Left colon (tissue), 2 donors: Measurements from ENCODE around the gene RAMP3. TPM values are rescaled to one million over a fixed set of nuclear protein-coding genes. Genes with fewer than 3 reads are reported as not detected.
"Not testable (repeated sequence)": the region's sequence is repeated elsewhere in the genome, so short reads cannot be mapped to it uniquely, and the experiment has no call there.

Experiments
- ATAC-seq: fragments of 200-7000 bp; cut with Tn5 transposase; one replicate; pipeline ENCODE4 v1.9.1; 2020; ENCODE audit warnings: mild to moderate bottlenecking, moderate library complexity
- DNase-seq, 2 donors: peaks; one replicate each; pipeline ENCODE4 v3.0.0-alpha.2; 2020
- intact Hi-C, 2 donors: fragments of 100-400 bp; cut with DNase I in 1 of 2; cut with micrococcal nuclease in 1 of 2; formaldehyde crosslinking; loops; one replicate each; pipeline versions ENCODE4 v1.11.2 to v1.14.0; 2022; cut with DNase I, micrococcal nuclease
- long read RNA-seq: library from polyadenylated mRNA; unstranded; transcript quantifications from one replicate; pipeline ENCODE4 v2.0.0, GENCODE V29; 2021
- total RNA-seq, 2 donors: library from RNA; stranded (reverse); fragmentation: NEBNext Ultra II Directional; extraction: Animal tissue kit (Norgen Biotek cat#: 25700); gene quantifications; one replicate each; pipeline ENCODE4 v1.2.1, GENCODE V29; 2021
- donor health status: DM: no; HTN: no; CAD: no.
- donor health status: DM: yes; HTN: yes; CAD: no.

The RAMP3 gene, protein sequence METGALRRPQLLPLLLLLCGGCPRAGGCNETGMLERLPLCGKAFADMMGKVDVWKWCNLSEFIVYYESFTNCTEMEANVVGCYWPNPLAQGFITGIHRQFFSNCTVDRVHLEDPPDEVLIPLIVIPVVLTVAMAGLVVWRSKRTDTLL
- total RNA-seq = 1 to 10 TPM; 8.8 to 9.5 TPM
- long read RNA-seq, transcript RAMP3-201 (3 exons, 1,323 nt) = major isoform, 23 of 27 reads
- long read RNA-seq, partial matches to known transcripts = 2 of 27 reads
- long read RNA-seq, other reads (novel, unspliced or antisense) = 2 of 27 reads

DNA sequence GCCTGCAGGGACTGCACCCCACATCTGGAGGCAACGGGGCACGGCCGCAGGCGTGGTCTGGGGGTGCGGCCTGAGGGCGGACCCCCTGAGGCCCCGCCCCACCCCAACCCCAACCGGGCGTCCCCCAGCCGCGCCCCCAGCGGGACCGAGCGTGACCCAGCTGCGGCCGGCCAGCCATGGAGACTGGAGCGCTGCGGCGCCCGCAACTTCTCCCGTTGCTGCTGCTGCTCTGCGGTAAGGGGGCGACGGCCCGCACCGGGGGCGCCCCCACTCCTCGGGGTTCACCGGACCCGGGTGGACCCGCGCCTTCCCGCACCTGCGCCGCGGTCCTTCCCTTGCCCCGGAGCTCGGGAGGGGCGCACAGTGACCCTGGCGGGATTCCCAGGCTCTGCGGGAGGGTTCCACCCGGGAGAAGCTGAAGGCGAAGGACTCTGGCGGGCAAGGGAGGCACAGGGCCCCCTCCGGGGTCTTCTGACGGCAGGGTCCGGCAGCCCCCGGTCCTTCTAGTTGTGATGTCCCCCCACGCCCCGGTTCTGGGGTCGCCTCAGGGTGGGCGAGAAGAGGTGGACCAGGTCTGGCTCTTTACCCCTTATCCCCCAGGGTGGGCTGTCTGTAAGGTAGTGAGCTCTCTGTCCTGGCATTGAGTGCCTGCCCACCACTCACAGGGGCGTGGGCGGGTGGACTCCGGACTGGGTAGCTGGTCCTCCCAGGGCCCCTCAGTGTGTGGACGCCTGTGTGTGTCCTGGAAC is at the start of gene RAMP3:
RAMP3 (plus strand) TSS at position 139 of the 749 bp plus-strand sequence; CDS start at position 177, 38 bp downstream.
- no peak for DNase-seq
- ATAC-seq = no peak
- intact Hi-C loops = loop anchor here in 1 of 2 donors (5.0 kb wide), 1 partner anchor 99 kb away; no protein-coding TSS in a partner anchor

DNA sequence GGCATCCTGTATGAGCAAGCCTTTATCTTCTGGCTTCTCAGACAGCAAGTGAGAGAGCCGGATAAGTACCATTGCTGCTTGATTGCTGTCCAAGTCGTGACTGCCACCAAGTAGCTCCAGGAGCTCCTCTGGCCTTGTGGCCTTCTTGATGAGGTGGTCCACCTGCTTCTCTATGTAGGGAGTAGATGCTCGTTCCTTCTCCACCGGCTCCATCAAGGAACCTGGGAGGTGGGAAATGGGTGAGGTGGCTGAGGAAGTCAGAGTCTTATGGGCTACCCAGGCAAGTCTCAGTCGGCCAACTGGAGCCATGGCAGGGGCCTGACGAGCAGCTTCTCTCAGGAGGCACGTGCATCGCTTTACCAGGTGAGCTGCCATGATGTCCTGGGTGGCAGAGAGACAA is 48.7 kb upstream of the RAMP3 start:
- DNase-seq = no peak
- ATAC-seq = no peak
- intact Hi-C loops = no loop called here

DNA sequence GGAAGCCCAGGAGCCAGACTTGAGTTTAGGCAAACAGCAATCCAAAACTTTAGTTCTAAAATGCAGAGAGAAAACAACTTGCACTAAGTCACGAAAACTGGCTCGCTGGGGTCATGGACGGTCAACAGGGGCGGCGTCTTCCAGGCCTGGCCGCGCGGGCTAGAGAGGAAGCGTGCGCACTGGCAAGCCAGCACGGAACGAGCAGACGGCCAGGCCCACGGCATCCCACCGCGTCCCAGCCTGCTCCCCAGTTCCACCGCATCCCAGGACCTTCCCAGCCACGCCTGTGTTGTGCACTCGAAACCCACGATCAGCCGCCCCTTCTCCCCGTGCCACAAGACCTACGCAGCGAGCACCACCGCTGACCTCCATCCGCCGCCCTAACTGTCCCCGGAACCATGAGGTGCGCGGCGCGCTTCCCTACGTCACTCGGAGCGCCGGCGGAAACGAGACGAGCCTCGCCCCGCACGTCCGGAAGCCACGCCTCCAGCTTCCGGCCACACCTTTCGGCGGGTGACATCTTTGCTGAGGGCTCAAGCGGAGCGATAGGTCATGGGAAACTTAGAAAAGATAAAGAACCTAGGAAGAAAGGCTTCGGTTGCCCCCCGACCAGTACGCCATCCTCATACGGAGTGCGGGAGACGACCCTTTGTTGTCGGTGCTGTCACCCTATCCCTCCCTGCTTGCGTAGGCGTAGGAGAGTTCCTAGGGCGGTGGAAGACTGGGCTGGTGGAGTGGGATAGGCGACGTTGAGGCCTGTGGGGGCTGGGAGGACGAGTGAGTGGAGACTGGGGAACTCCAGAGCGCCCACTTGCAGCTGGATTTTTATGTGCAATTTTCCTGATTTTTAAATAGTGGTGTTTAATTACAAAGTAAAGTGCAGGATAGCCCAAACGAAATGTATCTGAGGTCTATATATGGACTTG is 46.0 kb upstream of the RAMP3 start, which contains the start of gene TBRG4:
TBRG4 (minus strand) TSS at position 400 of the 926 bp plus-strand sequence. CDS start 2,460 bp downstream, outside the sequence.
- DNase-seq (peak; percentile 93 to 98), ATAC-seq (peak; percentile 95)
- intact Hi-C loops = loop anchor here in 1 of 2 donors (10.0 kb wide), 1 partner anchor 127 kb away; no protein-coding TSS in a partner anchor

DNA sequence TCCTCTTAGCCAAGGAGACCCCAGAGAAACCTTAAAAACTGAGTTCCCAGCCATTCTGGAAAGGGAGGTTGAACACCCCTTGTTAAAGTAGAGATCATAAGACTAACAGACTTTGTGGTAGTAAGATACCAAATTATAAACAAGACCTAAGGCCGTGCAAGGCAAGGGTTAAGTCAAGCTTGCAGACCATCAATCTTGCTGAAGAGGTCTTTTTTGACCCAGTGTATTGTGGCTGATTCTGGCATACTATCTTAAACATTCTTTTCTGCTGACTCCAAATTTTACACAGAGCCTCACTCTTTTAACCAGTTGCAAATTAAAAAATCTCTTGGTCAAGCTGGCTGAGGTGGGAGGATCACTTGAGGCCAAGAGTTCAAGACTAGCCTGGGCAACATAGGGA is 44.9 kb upstream of the RAMP3 start:
- no peak for DNase-seq
- intact Hi-C loops = loop anchor here in 1 of 2 donors (10.0 kb wide), 1 partner anchor 128 kb away; no protein-coding TSS in a partner anchor
- ATAC-seq = no peak

DNA sequence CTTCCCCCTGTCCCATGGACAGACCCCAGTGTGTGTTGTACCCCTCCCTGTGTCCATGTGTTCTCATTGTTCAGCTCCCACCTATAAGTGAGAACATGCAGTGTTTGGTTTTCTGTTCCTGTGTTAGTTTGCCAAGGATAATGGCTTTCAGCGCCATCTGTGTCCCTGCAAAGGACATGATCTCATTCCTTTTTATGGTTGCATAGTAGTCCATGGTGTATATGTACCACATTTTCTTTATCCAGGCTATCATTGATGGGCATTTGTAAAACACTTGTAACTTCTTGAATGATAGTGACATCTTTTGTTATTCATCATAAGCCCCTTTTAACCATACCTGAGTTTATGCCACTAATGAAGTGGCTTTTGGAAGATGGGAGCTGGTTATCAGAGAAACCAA is 43.3 kb upstream of the RAMP3 start:
- DNase-seq, ATAC-seq: not testable (repeated sequence)
- intact Hi-C loops = loop anchor here in 1 of 2 donors (10.0 kb wide), 1 partner anchor 129 kb away; no protein-coding TSS in a partner anchor

DNA sequence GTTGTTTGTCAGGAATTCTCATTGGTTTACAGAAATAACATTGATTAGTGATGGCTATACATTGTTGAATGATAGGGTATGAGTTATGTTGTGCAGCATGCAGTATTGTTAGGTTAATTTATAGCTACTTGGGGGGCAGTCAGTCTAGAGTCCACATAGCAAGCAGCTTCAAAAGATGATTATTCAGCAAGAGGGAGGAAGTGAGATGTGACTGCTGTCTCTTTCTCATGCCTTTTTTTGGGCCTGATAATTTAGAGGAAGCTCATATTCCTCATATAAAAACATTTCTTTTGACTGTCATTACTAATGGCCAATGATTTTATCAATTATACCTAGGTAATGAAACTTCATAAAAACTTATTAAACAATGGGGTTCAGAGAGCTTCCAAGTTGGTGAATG is 42.7 kb upstream of the RAMP3 start:
- intact Hi-C loops = loop anchor here in 1 of 2 donors (10.0 kb wide), 1 partner anchor 130 kb away; no protein-coding TSS in a partner anchor
- ATAC-seq = no peak
- DNase-seq = no peak

DNA sequence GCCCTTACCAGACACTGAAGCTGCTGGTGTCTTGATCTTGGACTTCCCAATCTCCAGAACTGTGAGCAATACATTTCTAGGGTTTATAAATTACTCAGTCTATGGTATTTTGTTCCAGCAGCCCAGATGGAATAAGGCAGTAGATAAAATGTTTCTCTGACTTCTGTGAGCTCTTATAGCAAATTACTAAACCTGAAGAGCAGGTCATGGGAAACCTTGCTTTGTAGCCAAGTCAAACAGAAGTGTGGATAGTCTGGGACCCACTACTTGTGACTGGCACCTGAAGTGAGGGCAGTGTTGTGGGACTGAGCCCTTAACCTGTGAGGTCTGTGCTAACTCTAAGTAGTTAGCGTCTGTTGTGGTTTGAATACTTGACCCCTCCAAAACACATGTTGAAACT is 41.5 kb upstream of the RAMP3 start:
- intact Hi-C loops = loop anchor here in 1 of 2 donors (10.0 kb wide), 1 partner anchor 131 kb away; no protein-coding TSS in a partner anchor
- no peak for ATAC-seq
- no peak for DNase-seq

DNA sequence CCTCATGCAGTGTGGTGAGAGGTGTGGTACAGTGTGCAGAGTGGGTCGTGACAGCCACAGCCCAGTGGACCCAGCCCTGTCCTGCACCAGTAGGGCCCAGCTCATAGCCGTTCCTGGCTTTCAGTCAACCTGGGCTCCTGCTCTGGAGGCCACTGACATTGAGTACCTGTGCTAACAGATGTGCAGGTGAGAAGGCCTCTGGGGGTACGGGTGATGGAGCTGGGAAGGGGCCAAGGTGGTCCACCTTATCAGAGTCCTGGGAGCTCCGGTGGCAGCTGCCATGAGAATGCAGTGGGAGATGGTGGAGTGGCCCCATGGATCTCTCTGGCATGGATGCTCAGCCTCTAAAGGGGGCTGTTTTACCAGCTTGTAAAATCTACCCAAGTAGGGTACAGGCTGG is 40.0 kb upstream of the RAMP3 start:
- ATAC-seq (no peak), DNase-seq (no peak)
- intact Hi-C loops = loop anchor here in 1 of 2 donors (10.0 kb wide), 1 partner anchor 133 kb away; no protein-coding TSS in a partner anchor

DNA sequence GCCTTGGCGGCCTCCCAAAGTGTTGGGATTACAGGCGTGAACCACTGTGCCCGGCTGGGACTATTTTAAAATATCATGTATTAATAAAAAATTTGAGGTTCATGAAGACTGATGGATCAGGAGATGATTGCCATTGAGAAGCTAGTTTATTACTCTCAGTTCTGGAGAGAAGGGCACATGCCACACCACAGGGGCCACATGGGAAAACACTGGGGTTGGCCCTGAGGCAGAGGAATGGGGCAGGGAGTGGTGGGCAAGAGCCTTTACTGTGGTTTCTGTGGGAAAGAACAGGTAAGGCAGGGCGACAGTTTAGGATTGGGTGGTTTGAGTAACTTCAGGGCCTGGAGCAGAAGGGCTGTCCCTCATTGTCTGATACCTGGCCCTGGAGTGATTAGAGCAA is 39.3 kb upstream of the RAMP3 start:
- ATAC-seq = no peak
- no peak for DNase-seq
- intact Hi-C loops = loop anchor here in 1 of 2 donors (10.0 kb wide), 1 partner anchor 133 kb away; no protein-coding TSS in a partner anchor

DNA sequence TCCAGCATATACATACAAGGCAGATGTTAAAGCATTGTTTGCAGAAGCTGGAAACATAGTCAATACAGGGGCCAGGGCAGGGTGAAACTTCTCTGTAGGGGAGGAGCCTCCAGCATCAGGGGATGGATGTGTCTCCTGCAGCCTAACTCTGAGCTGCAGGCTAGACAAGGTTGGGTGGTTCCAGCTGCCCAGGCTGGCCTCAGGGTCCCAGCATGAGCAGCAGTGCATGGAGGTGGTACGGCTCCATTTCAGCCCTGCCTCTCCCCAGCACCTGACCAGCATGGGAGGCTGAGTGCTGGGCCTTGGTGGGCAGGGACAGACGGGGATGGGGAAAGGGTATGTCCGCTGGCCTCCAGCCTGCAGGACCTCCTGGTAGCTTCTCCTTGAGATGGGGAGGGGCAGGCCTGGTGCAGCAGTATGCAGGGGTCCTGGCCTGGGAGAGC is 38.7 kb upstream of the RAMP3 start:
- ATAC-seq = no peak
- intact Hi-C loops = loop anchor here in 1 of 2 donors (10.0 kb wide), 1 partner anchor 134 kb away; no protein-coding TSS in a partner anchor
- no peak for DNase-seq

DNA sequence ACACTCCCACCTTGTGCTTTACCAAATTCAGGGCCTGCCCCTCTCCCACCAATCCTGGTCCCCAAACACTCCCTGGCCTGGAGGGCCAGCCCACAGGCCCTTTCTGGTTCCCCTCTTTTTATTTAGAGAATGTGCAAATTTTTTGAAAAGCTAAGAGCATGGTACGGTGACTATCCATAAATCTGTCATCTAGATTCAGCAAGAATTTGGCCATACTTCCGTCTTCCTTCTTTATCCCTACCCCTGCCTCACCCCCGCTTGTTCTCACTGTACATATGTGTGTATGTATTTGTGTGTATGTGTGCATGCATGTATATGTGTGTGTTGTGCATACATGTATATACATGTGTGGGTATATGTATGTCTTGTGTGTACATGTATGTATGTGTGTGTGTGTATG is 38.0 kb upstream of the RAMP3 start:
- intact Hi-C loops = loop anchor here in 1 of 2 donors (10.0 kb wide), 1 partner anchor 135 kb away; no protein-coding TSS in a partner anchor
- ATAC-seq = no peak
- DNase-seq = no peak

DNA sequence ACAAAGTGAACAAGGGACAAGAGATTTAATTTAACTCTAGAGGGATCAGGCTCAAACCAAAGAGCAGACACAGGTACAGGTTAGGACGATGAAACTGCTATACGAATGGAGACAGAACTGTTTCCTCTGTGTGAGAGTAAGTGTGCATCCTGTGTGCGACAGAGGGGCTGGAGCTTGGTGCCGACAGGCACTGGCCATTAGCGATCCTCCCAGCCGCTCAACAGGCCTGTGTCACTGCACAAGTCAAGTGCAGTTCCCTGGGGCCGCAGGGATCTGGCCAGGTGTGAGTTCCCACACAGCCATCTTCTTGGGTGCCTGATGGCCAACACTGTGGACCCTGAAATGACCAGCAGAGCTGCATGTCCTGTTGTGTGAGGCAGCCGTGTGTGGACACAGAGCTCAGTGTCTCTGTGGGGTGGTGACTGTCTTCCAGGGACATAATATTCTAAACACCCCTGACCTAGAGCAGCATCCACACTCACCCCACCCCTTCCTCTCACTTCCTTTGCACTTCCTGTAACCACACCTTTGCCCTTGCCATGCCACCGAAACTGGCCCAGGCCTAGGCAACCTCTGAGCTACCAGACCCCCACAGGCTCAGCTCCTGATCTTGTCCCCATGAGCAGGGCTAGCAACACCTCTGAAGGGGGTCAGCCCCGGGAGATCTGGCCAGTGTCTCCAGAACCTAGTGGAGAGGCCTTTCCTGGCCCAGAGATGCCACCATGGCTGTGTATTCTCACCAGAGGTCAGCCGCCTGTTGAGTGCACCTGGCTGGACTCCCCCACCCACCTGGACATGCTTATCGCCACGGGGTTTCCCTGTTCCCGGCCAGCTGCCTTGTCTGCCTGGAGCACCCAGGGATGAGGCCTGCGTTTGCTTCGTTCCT is 34.4 kb upstream of the RAMP3 start:
- intact Hi-C loops = no loop called here
- no peak for DNase-seq
- ATAC-seq = no peak

DNA sequence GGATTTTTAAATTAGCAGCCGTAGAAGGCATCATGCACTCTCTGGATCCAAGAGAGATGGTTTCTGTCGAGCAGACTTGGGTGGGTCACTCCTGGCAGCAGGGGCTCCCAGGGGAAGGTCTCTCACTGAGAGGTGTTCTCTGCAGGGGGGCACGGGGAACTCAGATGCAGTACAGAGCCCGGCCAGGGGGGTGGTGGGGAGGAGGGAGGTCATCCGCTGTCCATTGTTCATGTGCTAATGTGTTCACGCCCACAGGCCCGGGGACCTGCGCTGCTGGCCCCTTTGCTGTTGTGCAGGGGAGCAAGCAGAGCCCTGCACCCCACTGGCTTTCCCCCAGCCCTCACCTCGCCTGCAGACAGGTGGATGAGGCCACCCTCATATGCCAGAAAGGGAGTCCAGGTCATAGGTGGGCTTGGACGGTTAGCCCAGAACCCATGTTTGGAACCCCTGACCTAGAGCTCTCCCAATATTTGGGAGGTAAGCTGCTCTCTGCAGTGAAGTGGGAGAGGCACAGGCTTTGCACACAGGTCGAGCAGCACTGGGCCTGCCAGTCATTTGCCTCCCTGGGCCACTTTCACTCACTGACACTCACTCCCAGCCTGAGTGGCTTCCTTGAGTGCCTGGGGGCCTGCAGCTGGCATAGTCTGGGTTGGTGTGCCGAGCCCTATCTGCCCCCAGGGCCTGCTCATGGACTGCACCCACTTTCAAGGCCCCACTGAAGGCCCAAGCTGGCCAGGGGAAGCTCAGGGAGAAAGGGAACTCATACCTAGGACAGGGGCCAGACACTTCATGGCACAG is 33.5 kb upstream of the RAMP3 start:
- intact Hi-C loops = no loop called here
- DNase-seq = no peak
- ATAC-seq = no peak

DNA sequence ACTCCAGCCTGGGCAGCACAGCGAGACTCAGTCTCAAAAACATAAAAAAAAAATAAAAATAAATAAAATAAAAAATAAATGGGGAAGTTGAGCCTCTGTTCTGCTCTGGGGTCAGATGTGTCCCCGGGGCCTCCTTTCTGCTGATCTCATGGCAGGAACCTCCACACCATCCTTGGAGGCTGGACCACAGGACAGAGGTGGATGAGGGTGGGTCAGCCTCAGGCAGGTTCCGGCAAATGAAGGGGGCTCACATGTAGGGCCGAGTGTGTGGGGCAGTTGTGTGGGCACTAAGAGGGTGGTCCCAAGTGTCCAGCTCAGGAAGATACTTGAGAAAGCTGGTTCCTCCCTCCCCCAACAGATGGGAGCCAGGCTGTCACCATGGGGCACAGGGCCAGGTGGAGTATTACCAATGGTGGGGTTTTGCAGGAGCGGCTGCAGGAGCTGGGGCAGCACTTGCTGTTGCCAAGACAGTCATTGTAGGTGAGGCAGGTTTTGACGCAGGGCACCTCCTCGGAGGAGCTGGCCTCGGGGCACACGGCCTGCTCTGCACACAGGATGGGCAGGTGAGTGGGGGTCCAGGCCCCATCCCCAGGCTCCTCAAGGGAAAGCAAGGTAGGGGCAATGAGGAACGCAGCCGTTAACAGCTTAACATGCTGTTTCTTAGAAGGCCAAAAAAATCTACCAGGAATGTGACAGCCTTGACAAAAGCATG is 32.2 kb upstream of the RAMP3 start:
- intact Hi-C loops = no loop called here
- DNase-seq = no peak
- ATAC-seq = no peak

DNA sequence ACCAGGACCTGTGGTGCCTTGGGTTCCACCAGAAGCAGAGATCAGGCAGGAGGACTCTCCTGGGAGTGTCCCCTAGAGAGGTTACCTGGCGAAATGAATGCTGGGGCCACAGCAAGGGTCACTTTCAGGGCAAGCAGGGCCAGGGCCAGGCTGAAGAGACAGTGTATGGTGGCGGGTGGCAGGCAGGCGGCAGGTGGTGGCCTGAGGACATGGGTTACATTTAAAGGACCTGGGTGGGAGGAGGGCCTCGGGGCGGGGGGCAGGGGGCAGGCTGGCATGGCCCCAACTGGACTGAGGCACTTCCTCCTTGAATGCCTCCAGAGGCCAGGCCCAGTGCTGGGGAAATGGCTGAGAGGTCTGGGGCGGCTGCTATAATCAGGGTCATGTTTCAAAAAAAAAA is 31.4 kb upstream of the RAMP3 start:
- no peak for ATAC-seq
- DNase-seq = no peak
- intact Hi-C loops = no loop called here

DNA sequence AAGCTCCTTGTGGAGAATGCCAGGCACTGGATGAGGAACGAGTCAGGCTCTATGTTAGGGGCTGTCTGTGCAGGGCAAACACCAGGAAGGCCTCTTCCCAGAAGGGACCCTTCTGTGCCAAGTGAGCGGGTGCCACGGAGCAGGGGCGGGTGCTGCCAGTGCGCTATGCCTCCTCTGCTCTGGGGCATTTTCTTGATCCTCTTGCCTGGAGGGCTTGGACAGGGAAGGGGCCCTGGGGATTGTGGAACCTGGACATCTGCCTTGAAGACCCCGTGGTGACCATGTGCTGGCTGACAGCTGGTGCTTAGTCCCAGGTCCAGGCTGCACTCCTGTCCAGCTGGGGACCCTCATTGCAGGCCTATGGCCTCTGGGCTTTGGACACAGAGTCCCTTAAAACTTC is 30.7 kb upstream of the RAMP3 start:
- intact Hi-C loops = no loop called here

More for the DNA sequence above, 30.7 kb upstream of the RAMP3 start:
- ATAC-seq (no peak), DNase-seq (no peak)
